Measurements from ENCODE around the gene HOXA3.

Gene HOXA3

GRCh38 chr7:27177795-27178320 is 25.5 kb upstream of the HOXA3 start:
- no peak for DNase-seq

GRCh38 chr7:27176962-27177794 is 24.8 kb upstream of the HOXA3 start:
- no peak for DNase-seq

- no peak for DNase-seq
These were observed 24.1 kb upstream of the HOXA3 start for GRCh38 chr7:27176524-27176845.

DNA sequence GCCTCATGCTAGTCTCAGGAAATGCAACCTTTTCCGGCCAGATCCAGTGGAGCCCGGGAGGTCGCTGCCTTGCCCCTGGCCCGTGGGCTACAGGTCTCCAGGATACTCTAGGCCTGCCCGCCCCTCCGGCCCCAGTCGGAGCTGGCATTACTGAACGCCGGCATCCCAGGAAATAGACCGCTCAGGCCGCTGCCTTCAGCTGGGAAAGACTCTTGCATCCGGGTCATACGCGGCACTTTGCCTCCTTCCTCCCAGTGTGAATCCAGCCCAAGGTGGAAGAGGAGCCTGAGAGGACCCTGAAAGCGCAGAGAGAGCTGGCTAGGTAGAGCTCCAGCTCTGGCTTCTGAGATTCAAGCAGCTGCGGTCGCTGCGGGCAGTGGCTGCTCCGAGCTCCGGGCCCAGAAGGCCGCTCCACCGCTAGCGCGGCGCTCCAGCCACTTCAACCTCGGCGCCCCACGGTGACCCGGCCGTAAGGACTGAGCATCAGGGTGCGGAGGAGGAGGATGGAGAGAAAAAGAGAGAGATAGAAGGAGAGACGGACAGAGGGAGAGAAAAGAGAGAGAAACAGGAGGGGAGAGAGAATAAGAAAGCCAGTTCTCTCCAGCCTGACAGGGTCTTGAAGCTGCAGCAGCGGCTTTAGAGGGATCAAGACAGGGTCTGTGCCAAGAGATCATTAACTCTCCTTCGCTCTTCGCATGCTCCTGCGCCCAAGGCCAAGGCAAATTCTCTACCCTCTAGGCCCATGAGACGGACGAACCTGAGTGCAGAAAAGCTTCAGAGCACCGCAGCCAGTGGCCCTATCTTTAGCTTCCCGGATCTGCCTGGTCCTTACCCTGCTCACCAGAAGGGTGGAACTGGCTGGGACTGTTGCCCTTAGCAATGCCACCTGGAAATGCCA is 23.5 kb upstream of the HOXA3 start:
- DNase-seq, result no peak

DNA sequence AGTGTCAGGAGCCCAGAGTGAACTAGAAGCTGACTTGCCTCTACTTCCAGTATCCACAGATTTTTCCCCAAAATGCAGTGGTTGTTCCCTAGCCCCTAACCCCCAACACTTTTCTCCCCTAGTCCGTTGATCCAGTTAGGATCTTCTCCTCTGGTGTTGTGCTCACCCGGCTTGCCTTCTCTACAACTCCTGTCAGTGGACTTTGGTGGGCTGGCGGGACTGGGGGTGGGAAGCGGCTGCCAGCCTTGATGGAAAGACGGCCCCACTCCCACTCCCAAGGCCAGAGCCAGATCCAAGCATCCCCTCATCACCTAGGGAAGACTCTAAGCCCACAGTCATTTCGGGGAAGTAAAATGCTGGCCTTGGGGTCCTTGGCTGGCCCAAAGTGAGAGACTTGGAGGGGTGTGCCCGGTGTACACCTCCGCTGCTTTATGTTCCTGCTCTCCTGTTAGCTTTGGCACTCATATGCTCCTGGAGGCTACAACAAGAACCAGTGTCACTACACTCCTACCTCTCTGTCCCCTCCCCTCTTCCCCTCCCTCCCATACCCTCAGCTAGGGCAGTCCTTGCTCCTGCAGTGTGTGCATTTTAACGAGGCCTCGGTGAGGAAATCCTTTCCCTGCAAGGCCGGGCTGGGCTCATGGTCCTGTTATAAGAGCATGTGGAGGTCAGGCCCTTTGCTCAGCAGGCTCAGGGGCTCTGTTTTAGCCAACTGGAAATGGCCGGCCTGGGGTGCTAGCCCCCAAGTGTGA is 22.7 kb upstream of the HOXA3 start:
- no peak for DNase-seq

GRCh38 chr7:27173956-27174873 is 21.8 kb upstream of the HOXA3 start, which contains the start of gene HOXA10:
TSS of gene HOXA10 (minus strand) at chr7:27174320. CDS start at chr7:27174306, 14 bp downstream.
- DNase-seq, result no peak

- DNase-seq, result no peak
These were observed 21.1 kb upstream of the HOXA3 start for GRCh38 chr7:27173511-27173955.

DNA sequence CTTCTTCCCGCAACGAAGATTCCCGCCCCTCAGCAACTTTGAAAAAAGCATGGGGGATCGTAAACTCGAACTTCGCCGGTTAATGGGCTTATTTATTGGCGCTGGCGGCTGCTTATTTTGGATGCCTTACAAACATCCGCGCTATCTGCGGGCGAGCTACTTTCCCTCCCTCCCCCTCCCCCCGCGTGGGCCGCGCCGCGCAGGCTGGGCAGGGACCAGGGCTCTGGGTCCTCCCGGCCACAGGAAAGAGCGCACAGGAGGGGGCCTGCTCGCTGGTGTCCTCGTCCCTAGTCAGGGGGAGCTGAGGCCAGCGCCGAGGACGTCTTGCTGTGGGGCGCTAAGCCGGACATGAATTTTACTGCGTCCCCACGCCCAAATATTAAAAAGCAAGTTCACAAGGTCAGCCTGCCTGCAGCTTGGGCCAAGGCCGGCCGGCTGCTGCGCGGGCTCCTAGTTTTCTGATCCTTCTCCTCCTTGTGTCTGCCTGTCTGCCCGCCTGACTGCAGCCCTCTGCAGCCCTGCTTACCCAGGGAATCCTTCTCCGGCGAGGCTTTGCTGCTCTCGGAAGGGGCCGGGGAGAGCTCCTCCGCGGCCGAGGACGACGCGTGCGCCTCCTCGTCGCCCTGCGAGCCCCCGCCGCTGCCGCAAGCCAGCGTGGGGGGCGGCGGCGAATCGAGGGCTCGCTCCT is 20.6 kb upstream of the HOXA3 start:
- DNase-seq, result no peak

DNA sequence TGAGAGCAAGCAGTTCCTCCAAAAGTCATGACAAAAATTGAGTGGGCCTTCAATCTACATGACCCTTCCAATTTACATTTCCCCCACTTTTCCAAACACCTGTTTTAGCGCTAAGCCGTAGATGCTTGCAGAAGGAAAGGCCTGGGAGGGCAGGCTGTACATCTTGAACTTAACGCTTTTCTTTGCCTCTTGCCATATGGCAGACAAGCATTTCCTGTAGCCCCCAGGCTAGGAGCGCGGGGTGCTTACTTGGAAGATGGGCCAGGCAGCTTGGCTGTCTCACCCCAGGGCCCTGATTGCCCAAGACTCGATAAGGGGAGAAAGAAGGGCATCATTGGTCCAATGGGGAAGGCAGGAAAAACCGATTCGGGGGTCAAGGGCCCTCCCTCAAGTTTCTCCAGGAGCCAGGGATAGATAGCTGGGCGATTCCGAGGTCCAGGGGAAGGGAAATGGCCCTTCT is 20.0 kb upstream of the HOXA3 start:
- no peak for DNase-seq

GRCh38 chr7:27171637-27172314 is 19.4 kb upstream of the HOXA3 start:
- no peak for DNase-seq

- no peak for DNase-seq
These were observed 18.9 kb upstream of the HOXA3 start for GRCh38 chr7:27171325-27171636.

GRCh38 chr7:27170426-27171324 is 18.3 kb upstream of the HOXA3 start:
- DNase-seq, result no peak

GRCh38 chr7:27169658-27170425 is 17.5 kb upstream of the HOXA3 start:
- DNase-seq, result no peak

GRCh38 chr7:27168265-27168947 is 16.0 kb upstream of the HOXA3 start:
- no peak for DNase-seq

GRCh38 chr7:27167916-27168264 is 15.5 kb upstream of the HOXA3 start:
- DNase-seq, result no peak

DNA sequence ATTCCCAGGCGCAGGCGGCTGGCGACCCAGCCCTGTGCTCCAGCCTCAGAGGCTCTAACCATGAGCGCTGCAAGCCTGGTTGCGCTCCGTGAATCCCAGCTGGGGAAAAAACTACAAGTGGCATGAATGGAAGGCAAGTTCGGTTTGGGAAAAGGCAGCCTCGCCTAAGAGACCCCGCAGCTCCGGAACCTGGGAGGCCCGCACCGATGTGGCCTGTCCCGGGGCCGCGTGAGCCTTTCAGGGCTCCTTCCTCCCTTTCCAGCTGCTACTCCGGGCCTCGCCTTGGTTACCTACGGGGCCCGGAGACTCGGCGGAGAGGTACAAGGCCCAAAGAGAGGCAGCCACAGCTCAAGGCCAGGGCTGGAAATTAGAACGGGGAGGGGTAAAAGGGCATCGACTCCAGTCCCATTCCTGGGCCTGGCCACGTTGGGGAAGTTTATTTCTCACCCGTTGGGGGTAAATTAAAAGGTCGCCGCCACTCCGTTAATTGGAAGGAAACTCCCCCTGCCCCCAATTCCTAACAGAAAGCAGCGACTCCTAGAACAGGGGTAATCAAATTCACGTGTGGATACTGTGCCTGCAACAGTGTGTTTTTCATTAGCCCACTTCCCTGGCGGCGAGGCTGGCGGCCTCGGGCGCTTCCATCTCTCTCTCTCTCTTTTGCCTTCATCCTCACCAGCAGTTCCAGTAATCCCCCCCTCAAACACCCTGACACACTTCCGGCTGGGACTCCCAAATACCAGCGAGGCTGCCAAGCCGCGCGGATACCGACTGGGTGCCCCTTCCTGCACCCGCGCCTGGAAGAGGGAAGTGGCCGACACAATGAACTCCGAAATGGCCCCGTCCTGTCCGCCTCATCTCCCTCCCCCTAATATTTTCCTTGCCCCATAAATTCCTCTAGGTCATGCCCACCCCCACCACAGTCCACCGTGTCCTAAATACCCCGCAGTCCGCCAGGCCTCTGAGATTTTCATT is 14.4 kb upstream of the HOXA3 start:
- DNase-seq, result no peak

DNA sequence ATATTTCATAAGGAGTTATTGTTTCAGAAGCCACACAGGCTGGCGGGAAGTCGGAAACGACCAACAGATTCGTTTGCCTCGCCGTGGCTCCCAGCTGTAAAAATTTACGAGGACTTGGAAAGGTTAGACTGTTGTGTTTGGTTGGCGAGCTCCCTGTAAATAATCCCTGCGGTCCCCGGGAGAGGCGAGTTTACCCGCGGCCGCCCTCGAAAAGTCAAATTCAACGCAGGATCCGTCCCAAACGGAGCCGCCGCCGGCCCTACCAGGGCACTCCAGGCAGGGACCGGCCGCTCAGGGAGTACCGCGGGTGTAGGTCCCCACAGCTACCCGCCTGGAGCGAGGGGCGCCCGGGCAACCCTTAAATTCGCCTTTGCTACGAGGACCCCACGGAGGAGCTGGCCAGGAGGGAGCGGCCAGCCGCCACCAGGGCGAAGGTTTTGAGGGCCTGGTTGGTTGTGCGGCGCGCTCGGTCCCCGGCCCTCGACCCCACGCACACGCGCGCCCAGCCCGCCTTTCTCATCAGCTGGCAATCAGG is 13.7 kb upstream of the HOXA3 start:
- no peak for DNase-seq

All from activated CD4-positive, alpha-beta T cell treated with anti-CD3 and anti-CD28 coated beads for 4 hours (primary cell).